Measurements from ENCODE around the gene KCNH1.

KCNH1 gene

DNA sequence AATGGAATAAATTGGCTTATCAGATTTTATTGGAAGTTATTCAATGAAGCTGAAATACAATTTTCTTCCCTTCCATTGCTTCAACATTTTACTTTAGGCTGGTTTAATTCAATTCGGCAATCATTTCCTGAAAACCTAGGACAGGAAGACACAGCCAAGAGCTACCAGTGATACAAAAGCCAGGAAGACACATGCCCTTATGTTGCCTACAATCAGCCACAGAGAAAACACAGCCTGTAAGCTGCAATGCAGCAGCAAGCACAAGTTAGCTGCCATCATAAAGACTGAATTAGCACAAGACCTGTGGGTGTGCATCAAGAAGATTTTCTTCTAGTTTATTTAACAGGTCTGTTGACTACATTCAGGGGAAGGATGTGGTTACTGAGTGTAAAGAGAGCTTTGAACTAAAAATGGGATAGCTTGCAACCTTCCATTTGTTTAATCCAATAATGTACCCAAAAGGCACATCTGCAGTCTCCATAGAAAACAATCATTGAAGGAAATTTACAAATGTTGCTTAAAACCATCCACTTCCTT is 193.8 kb downstream of the KCNH1 start:
- no peak for TF ChIP-seq CTCF (IDR thresholded peaks at IDR 0.05; ENCODE audit: insufficient read depth, low read depth, low read length, missing control alignments)
- H3K4me3 ChIP-seq (ENCODE audit: low read length), result no peak overlapping the region
- DNase-seq (ENCODE audit: low read depth), result no peak

- no peak for TF ChIP-seq CTCF (IDR thresholded peaks at IDR 0.05; ENCODE audit: insufficient read depth, low read depth, low read length, missing control alignments)
- no peak overlapping the region for H3K4me3 ChIP-seq (ENCODE audit: low read length)
- no peak for DNase-seq (ENCODE audit: low read depth)
Measured at GRCh38 chr1:210938416-210938925, 195.5 kb downstream of the KCNH1 start.

DNA sequence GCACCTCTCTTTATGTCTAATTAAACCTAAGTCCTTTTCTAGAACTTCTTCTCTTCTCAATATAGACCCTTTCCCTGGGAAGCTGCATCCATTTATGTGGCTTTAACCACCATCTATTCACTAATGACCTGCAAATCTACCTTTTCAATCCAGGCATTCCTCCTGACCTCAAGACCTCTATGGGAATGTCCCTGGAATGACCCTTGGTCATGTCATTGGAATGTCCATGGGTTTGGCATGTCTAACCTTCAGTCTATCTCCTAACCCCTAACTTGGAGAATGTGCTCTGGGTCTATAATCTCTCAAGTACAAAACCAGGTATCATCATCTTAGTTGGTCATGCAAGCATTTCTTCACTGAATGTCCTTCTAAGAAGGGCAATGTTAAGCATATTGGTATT is 196.1 kb downstream of the KCNH1 start:
- no peak for DNase-seq (ENCODE audit: low read depth)
- no peak overlapping the region for H3K4me3 ChIP-seq (ENCODE audit: low read length)
- no peak for TF ChIP-seq CTCF (IDR thresholded peaks at IDR 0.05; ENCODE audit: insufficient read depth, low read depth, low read length, missing control alignments)

GRCh38 chr1:210935905-210936304 is 198.0 kb downstream of the KCNH1 start:
- no peak overlapping the region for H3K4me3 ChIP-seq (ENCODE audit: low read length)
- DNase-seq (ENCODE audit: low read depth), result no peak
- no peak for TF ChIP-seq CTCF (IDR thresholded peaks at IDR 0.05; ENCODE audit: insufficient read depth, low read depth, low read length, missing control alignments)

DNA sequence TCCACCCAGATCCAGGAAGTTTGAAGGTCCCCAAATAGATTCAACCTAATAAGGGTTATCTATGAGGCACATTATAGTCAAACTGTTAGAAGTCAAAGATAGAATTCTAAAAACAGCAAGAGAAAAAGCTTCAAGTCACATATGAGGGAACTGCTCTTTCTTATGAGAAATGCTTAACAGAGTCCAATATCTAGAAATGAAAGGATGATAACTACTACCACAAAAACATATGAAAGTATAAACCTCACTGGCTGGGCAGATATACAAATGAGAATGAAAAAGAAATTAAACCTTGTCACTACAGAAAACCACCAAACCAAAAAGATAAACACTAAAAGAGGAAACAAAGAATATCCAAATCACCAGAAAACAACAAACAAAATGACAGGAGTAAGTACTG is 201.8 kb downstream of the KCNH1 start:
- TF ChIP-seq CTCF (IDR thresholded peaks at IDR 0.05; ENCODE audit: insufficient read depth, low read depth, low read length, missing control alignments), result no peak
- DNase-seq (ENCODE audit: low read depth), result no peak
- H3K4me3 ChIP-seq (ENCODE audit: low read length), result no peak overlapping the region

DNA sequence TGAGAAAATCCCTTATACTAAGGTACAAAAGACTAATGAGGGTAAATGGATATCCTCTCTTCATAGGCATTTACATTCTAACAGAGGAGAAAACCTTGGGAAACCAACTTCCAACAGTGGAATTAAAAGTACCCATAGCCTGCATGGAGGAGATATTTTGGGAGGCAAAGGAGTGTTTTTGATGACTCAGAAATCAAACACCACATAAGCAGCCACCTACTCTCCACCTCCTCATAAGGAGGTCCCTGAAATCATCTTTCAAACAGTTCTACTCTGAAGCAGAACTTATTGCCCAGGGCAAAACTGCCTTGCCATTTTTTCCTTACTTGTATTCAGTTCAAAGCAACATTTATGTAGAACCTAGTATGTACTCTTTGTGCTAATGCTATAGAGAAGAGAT is 211.3 kb downstream of the KCNH1 start:
- H3K4me3 ChIP-seq (ENCODE audit: low read length), result no peak overlapping the region
- DNase-seq (ENCODE audit: low read depth), result no peak
- TF ChIP-seq CTCF (IDR thresholded peaks at IDR 0.05; ENCODE audit: insufficient read depth, low read depth, low read length, missing control alignments), result no peak

Data from epithelial cell of esophagus (primary cell).